HG03108 (cell line): Measurements from ENCODE around the gene GTF2H4.
"Not testable (repeated sequence)": the region's sequence is repeated elsewhere in the genome, so short reads cannot be mapped to it uniquely, and the experiment has no call there.

Experiments
- ATAC-seq: cut with Tn5 transposase; IDR thresholded peaks from one replicate; pipeline ENCODE4 v1.9.1; 2021; ENCODE audit warnings: moderate library complexity; ENCODE audit not compliant: unreplicated experiment

The GTF2H4 gene

DNA sequence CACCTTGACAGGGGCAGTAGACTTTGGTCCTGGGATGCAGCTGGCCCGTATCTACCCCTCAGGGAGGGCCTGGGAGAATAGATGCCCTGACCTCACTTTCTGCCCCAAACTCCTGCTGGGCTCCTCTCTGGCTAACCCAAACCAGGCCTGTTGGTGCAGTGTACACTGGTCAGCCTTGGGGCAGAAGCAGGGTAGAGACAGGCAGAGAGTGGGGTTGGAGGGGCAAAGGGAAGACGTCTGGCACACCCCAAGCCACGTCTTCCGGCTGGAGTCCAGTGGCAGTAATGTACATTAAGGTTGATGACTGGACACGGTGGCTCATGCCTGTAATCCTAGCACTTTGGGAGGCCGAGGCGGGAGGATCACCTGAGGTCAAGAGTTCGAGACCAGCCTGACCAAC, 14.3 kb upstream of the GTF2H4 start:
- ATAC-seq = no peak

DNA sequence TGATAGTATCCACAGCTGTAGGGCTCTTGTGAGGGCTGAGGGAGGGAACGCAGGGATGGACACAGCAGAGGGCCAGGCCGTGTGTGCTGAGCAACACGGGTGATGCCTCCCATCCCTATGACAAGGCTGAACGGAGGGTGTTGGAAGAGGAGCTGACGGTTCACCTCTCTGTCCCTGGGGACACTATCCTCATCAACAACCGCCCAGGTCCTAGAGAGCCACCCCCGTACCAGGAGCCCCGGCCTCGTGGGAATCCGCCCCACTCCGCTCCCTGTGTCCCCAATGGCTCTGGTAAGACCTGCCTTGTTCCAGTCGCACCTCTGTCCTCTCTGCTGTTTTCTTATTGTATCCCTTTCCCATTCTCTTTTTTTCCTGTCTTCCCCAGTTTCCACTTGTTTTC, 13.6 kb upstream of the GTF2H4 start:
- ATAC-seq = no peak

DNA sequence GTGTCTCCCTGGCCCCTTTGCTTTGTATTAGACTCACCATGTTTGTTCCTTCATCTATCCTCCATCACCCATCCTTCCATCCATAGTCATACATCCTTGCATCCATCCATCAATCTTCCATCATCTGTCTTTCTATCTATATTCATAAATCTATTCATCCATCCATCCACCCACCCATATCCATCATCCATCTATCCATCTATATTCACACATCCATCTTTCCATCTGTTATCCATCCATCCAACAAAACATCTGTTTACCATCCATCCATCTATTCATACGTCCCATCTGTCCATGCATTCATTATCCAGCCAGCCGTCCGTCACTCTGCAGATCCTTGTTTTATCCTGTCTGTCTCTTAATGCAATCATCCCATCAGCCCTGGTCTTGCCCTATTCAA, 13.1 kb upstream of the GTF2H4 start:
- ATAC-seq = no peak

DNA sequence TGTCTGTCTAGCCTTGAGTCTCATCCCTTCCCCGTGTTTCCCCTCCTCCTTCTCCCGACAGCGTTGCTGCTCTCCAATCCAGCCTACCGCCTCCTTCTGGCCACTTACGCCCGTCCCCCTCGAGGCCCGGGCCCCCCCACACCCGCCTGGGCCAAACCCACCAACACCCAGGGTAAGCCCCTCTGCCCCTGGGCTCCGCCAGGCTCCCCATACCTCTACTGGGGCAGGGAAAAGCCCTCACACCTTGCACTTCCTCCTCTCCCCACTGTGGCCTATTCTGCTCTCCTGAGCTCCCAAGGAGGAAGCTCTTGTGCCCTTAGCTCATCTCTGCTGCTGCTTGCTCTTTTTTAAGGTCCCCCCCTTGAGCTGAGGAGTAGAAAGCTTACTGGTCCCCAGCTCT, 12.7 kb upstream of the GTF2H4 start:
- ATAC-seq = no peak

DNA sequence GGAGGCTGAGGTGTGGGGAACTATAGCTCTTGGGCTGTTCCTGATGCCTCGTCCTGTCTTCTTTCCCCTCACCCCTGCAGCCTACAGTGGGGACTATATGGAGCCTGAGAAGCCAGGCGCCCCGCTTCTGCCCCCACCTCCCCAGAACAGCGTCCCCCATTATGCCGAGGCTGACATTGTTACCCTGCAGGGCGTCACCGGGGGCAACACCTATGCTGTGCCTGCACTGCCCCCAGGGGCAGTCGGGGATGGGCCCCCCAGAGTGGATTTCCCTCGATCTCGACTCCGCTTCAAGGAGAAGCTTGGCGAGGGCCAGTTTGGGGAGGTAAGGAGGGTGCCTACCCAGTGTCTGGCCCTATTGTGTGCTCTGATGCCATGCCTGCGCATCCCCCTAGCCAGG, 11.5 kb upstream of the GTF2H4 start:
- no peak for ATAC-seq

DNA sequence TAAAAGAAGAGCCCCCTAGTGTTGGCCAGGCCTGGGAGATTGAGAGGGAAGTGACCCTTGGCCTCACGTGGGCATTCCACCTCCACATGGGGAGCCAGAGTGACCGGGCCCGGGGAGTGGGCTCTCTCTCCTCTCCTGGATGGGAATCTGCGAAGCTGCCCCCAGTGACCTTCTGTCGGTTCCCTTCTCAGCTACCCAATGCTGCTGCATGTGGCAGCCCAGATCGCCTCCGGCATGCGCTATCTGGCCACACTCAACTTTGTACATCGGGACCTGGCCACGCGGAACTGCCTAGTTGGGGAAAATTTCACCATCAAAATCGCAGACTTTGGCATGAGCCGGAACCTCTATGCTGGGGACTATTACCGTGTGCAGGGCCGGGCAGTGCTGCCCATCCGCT, 10.1 kb upstream of the GTF2H4 start:
- no peak for ATAC-seq

DNA sequence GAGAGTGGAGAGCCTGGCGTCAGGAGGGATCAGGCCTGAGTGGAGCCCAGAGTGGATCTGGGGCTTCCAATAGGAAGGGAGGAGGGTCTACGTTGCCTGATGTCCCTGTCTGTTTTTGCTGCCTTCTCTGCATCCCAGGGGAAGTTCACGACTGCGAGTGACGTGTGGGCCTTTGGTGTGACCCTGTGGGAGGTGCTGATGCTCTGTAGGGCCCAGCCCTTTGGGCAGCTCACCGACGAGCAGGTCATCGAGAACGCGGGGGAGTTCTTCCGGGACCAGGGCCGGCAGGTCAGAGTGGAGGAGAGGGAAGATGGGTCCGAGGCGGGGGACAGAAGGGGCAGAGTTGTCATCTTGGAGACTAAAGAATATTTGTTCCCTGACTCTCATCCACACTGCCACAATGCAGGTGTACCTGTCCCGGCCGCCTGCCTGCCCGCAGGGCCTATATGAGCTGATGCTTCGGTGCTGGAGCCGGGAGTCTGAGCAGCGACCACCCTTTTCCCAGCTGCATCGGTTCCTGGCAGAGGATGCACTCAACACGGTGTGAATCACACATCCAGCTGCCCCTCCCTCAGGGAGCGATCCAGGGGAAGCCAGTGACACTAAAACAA, 9.2 kb upstream of the GTF2H4 start:
- ATAC-seq = no peak

DNA sequence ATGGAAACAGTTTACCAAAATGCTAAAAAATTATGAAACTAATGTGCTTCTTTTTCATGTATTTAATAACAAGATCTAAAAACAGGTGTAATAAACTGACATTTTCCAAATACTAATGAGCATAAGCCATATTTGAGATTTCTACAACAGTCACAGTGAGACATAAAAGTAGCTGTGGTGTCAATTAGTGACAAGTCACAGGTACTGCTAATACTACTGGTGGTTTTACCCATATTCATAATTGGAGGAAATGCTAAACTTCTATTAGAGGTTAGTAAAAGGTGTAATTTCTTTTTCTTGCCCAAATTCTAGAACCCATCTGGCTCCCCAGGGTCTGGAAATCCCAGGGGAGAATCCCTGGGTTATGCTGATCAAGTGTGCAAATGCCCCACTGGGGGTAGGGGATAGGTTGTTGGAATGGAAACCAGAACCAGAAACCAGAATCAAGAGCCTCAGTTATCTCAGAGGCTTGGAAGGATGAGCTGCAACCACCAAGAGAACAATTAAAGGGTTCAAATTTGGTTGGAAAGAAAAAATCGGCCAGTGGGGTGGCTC, 7.1 kb upstream of the GTF2H4 start:
- no peak for ATAC-seq

DNA sequence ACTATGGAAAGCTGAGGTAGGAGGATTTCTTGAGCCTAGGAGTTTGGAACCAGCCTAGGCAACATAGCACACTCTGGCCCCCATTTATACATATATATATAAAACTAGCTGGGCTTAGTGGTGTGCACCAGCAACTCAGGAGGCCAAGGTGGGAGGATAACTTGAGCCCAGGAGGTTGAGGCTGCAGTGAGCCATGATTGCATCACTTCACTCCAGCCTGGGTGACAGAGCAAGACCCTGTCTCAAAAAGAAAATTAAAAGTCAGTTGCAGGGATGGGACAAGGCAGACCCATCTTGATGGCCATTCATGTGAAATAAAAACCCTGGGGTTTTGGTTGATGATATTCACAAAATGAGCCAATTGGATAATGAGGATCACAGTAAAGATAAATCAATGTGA, 6.6 kb upstream of the GTF2H4 start:
- no peak for ATAC-seq

DNA sequence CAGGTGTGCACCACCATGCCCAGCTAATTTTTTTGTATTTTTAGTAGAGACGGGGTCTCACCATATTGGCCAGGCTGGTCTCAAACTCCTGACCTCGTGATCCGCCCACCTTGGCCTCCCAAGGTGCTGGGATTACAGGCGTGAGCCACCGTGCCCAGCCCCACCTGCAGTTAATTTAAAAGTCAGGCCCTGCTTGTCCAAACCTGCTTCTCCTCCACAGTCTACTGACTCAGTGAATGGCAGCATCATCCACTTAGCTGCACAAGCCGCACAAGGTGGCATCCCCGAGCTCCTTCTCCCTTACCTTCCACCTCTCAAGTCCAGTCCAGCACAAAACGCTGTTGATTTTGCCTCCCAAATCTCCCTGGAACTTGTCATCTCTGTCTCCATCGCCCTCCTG, 5.8 kb upstream of the GTF2H4 start:
- ATAC-seq = not testable (repeated sequence)

DNA sequence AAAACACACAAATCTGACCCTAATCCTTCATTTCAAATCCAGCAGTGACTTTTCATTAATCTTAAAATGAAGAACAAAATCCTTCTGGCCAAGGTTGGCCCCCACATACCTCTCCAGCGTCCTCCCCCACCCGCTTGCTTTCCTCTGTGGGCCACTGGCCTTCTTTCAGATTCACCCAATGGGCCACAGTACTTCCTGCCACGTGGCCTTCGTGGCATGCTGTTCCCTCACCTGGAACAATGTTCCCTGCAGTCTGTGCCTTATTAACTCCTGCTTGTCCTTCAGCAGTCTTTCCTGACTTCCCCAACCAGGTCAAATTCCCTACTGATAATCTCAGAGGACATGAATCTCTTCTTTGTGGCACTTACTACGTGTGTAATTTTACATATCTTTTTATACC, 5.3 kb upstream of the GTF2H4 start:
- ATAC-seq = no peak

DNA sequence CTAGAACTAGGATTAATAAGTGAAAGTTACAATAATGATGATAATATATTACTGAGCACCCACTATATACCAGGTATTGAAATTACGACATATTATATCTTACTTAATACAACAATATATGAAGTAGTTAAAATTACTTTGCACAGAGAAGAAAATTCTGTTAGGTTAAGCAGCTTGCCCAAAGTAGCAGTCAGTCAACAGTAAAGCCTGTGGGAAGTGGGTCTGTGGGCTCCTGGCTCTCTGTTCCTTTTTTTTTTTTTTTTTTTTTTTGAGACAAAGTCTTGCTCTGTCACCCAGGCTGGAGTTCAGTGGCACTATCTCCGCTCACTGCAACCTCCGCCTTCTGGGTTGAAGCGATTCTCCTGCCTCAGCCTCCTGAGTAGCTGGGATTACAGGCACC, 4.8 kb upstream of the GTF2H4 start:
- ATAC-seq = no peak

DNA sequence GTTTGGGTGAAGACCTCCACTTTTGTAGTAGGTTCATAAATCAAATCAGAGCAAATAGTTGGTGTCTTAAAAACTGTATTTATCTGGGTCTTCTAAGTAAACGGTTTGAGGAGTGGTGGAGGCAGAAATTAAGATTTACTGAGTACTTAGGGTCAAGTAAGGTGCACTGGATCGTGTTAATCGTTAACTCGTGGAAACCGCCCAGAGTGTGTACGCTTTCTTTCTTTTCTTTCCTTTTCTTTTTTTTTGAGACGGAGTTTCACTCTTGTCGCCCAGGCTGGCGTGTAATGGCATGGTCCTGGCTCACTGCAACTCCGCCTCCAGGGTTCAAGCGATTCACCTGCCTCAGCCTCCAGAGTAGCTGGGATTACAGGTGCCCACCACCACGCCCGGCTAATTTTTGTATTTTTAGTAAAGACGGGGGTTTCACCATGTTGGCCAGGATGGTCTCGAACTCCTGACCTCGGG, 683 bp upstream of the GTF2H4 start:
- ATAC-seq = not testable (repeated sequence)

DNA sequence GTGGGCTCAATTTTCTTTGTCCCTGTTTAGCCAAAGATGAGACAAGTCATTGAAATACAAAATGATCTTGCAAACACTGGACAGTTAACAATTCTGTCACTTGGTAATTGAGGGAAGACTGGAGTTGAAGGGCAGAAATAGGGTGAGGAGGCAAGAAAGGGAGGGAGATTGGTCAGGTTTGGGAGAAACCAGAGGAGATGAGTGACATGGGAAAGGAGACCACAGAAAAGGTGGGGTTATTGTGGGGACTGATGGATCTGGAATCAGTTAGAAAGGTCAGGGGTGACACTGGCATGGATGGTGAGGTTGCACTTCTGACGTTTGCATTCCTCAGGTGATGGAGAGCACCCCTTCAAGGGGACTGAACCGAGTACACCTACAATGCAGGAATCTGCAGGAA, 693 bp downstream of the GTF2H4 start:
- no peak for ATAC-seq

DNA sequence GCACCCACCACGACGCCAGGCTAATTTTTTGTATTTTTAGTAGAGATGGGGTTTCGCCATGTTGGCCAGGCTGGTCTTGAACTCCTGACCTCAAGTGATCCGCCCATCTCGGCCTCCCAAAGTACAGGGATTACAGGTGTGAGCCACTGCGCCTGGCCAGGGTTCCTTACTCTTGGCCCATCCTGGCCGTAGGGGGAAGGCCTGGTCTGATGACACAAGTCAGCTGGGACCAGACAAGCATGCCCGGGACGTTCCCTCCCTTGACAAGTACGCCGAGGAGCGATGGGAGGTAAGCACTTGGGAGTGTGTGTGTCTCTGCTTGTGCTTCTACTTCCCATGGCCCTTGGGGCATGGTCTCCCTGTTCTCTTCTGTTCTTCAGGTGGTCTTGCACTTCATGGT, 2.5 kb downstream of the GTF2H4 start:
- ATAC-seq = not testable (repeated sequence)

DNA sequence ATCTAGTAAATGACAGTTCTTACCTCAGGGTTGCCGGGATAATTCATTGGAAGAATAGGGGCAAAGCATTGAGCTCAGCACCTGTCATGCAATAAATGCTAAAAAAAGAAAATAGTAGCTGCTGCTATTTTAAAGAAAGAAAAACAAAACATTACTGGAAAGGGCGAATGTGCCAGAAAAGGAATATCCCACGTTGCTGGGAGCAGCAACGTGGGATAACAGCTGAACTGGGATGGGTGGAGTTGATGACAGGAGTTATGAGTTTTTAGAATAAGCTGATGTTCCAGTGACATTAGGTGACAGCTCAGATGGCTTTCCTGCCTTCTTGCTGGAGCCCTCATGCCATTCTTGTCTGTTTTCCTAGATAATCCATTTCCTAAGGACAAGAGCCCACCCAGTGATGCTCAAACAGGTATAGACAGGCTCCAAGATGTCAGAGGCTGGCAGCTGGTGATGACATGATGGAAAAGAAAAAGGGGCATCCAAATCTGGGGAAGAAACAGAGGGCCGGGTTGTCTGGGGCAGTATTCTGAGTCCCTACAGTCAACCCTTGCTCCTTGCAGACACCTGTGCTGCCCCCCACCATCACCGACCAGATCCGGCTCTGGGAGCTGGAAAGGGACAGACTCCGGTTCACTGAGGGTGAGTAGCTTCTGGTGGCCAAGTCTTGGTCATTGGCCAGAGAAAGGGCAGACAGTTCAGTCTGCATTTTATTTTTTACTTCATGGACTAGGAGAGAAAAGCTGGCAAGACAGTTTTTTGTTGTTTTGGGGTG, 4.9 kb downstream of the GTF2H4 start:
- no peak for ATAC-seq

DNA sequence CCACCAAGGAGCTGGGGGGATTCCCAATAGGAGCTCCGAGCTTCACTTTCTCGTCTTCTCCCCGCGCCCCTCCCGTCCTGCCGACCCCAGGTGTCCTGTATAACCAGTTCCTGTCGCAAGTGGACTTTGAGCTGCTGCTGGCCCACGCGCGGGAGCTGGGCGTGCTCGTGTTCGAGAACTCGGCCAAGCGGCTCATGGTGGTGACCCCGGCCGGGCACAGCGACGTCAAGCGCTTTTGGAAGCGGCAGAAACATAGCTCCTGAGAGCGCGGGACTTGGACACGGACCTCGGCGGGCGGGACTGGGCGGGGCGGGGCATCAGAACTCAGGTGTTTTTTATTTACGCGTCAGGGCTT, 5.7 kb downstream of the GTF2H4 start:
- ATAC-seq = peak; percentile 5

DNA sequence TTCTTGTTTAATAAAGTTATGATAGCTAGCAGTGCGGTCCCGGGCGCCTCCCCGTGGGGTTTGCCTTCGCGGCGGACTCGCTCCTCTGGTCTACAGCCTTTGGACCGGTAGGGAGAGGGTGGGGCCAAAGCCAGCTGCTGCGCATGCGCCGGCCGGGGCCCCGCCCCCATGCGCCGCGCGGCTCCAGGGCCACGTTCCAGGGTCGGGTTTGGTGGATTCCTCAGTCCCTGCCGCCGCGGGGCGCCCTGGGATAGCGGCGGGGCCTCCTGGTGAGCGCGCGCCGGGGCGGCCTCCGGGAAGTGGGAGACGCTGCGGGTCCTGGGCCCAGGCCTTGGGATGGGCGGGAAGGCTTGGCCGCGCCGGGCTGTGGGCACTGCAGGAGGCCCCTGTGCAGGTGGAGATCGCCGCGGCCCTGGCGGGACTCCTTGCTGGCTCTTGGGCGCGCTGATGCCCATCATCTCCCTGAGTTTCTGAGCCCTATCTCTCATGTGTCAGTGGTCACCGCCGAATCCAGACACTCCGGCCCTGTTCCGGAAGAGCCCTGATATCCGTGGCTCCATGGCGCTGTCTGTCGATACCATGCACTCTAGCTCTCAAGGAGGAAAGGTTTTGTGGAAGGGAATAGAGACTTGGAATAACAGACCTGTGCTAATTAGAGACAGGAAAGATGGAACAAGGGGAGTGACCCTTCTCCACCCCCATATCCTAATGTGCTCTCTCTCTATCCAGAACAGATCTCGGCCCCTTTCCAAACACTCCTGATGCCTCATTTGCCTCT, 6.3 kb downstream of the GTF2H4 start, which contains the start of gene VARS2:
Gene VARS2, plus strand, starts transcription at position 163 of the 778 bp plus-strand sequence. Its CDS starts 599 bp downstream, at position 762.
- peak; percentile 75 for ATAC-seq

DNA sequence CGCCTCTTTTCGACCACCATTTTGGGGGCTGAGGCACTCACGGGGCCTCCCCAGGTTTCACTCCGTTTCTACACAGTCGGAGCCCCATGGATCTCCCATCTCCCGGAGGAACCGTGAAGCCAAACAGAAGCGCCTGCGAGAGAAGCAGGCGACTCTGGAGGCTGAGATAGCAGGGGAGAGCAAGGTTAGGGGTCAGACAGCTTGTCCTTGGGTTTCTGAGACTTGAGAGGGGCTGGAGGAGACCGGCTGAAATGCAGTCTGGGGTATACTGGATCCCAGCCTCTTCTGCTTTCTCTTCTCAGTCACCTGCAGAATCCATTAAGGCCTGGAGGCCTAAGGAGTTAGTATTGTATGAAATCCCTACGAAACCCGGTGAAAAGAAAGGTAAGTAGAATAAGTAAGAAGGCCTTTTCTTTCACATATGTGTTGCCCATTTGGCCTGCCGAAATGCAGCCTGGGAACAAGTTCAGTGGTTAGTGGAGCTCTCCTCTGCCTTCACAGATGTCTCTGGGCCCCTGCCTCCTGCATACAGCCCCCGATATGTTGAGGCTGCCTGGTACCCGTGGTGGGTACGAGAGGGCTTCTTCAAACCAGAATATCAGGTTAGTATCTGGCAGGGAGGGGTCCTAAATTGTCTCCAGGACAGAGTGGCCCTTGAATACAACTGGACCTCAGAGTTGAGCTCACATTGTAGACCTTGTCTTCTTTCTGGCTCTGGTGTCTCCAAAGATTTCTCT, 7.0 kb downstream of the GTF2H4 start:
- ATAC-seq = no peak

DNA sequence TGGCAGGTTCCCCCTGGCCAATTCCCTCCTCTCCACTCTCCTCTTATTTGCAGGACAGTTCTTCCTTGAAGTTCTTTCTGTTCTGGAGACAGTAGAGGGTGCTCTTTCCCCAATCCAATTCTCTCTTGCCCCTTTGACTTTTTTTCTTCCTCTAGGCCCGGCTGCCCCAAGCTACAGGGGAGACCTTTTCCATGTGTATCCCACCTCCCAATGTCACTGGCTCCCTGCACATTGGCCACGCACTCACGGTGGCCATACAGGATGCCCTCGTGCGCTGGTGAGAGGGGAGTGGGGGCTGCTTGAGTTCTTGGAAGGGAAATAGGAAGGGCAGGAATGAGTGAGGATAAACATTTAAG, 7.6 kb downstream of the GTF2H4 start:
- ATAC-seq = no peak

DNA sequence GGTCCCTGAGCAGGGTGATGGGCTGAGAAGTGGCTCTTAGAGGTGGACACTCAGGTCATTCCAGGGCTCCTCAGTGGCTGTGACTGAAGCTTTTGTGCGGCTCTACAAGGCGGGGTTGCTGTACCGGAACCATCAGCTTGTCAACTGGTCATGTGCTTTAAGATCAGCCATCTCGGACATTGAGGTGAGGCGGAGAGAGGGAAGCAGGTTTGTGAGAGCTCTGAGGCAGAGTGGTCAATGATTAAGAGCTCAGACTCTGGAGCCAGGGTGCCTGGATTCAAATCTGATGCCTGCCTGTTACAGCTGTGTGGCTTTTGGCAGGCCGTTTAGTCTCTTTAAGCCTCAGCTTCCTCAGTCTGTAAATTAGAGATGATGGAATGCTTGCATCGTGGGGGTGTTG, 9.0 kb downstream of the GTF2H4 start:
- no peak for ATAC-seq
